H1 (cell line): Measurements from ENCODE around the gene HLA-A. TPM values are rescaled to one million over a fixed set of nuclear protein-coding genes. Genes with fewer than 3 reads are reported as not detected.

Experiments
- CTCF ChIA-PET: fragments of 300-600 bp; sonication (Branson Sonifier 250); formaldehyde crosslinking; loops from one replicate; lab custom pipeline; 2021; ENCODE audit not compliant: partially characterized antibody; lab: Charles Lee
- POLR2A ChIA-PET: fragments of 300-600 bp; sonication (Branson Sonifier 250); formaldehyde crosslinking; loops from one replicate; lab custom pipeline; 2021; ENCODE audit warnings: inconsistent platforms; ENCODE audit not compliant: partially characterized antibody; lab: Charles Lee
- DNase-seq, 2 experiments: peaks; one replicate each; pipeline versions ENCODE4 v3.0.0 to v3.0.0-alpha.2; 2010 to 2022; ENCODE audit warnings: low spot score in 2 of 2, low read depth in 1 of 2, mixed read lengths in 1 of 2
- FAIRE-seq: peaks from 2 replicates; lab custom pipeline; 2011; peaks lifted over from hg19 to GRCh38; lab: Jason Lieb, UNC
- H2AFZ ChIP-seq: 2 replicates; pipeline ENCODE4 v1.8.1; 2012; ENCODE audit warnings: low read length, inconsistent platforms
- H2AK5ac ChIP-seq: 2 replicates; pipeline ENCODE4 v1.6.1; 2013; ENCODE audit warnings: low read depth, low read length
- H2BK120ac ChIP-seq: replicated peaks from 2 replicates; pipeline ENCODE3; 2013; ENCODE audit warnings: low read depth, low read length, inconsistent platforms
- H2BK12ac ChIP-seq: 2 replicates; pipeline ENCODE4 v1.6.1; 2013; ENCODE audit warnings: low read depth, low read length
- H2BK15ac ChIP-seq: 2 replicates; pipeline ENCODE4 v1.6.1; 2013; ENCODE audit warnings: low read length
- H2BK20ac ChIP-seq: 2 replicates; pipeline ENCODE4 v1.6.1; 2013; ENCODE audit warnings: low read length
- H2BK5ac ChIP-seq: 2 replicates; pipeline ENCODE4 v1.6.1; 2013; ENCODE audit warnings: low read depth, low read length
- H3K14ac ChIP-seq: 2 replicates; pipeline ENCODE4 v1.6.1; 2013; ENCODE audit warnings: inconsistent platforms; ENCODE audit not compliant: insufficient read length
- H3K18ac ChIP-seq: 2 replicates; pipeline ENCODE4 v1.6.1; 2013; ENCODE audit warnings: low read length; ENCODE audit errors: extremely low read depth
- H3K23ac ChIP-seq: 2 replicates; pipeline ENCODE4 v1.6.1; 2013; ENCODE audit warnings: inconsistent platforms; ENCODE audit not compliant: insufficient read length
- H3K23me2 ChIP-seq: 2 replicates; pipeline ENCODE4 v1.6.1; 2013; ENCODE audit warnings: low read depth, low read length
- H3K27ac ChIP-seq: 2 replicates; pipeline ENCODE4 v1.6.1; 2011; ENCODE audit warnings: low read depth, low read length, inconsistent platforms
- H3K27me3 ChIP-seq, 4 experiments: replicated peaks in 1 of 4; 1 replicate in 1 of 4; 2 replicates in 3 of 4; pipeline versions ENCODE4 v1.6.1 to v1.8.1; 2011 to 2013; ENCODE audit warnings: low read length in 3 of 4, mild to moderate bottlenecking in 3 of 4, inconsistent platforms in 2 of 4, mixed read lengths in 2 of 4, moderate library complexity in 1 of 4; ENCODE audit not compliant: control insufficient read depth in 3 of 4, insufficient read depth in 3 of 4; ENCODE audit errors: extremely low read depth in 1 of 4
- H3K36me3 ChIP-seq, 4 experiments: 2 replicates each; pipeline versions ENCODE4 v1.6.1 to v1.8.1; 2011 to 2013; ENCODE audit warnings: mild to moderate bottlenecking in 4 of 4, low read length in 3 of 4, moderate library complexity in 2 of 4, control low read depth in 1 of 4, inconsistent platforms in 1 of 4; ENCODE audit not compliant: insufficient read depth in 4 of 4, control insufficient read depth in 2 of 4
- H3K4ac ChIP-seq: replicated peaks from 2 replicates; pipeline ENCODE3; 2013; ENCODE audit warnings: low read length, low read depth, mixed read lengths, inconsistent platforms; ENCODE audit not compliant: insufficient read length
- H3K4me1 ChIP-seq, 4 experiments: replicated peaks in 1 of 4; 1 replicate in 1 of 4; 2 replicates in 3 of 4; pipeline versions ENCODE4 v1.6.1 to v1.8.1; 2011 to 2013; ENCODE audit warnings: low read length in 3 of 4, inconsistent platforms in 2 of 4, mixed read lengths in 1 of 4; ENCODE audit not compliant: insufficient read depth in 4 of 4, control insufficient read depth in 3 of 4
- H3K4me2 ChIP-seq, 2 experiments: 2 replicates each; pipeline versions ENCODE4 v1.6.1 to v1.8.1; 2011 to 2013; ENCODE audit warnings: low read depth in 2 of 2, low read length in 2 of 2, control low read depth in 1 of 2, inconsistent platforms in 1 of 2, mild to moderate bottlenecking in 1 of 2; ENCODE audit not compliant: insufficient read depth in 1 of 2
- H3K4me3 ChIP-seq, 4 experiments: fragments of 200-600, 300-600 bp in 1 of 4; sonication (generic), shearing (Covaris generic), sonication (Bioruptor Twin) in 1 of 4; 2 replicates each; pipeline versions ENCODE4 v1.5.1 to v1.8.1; 2011 to 2016; ENCODE audit warnings: low read length in 4 of 4, low read depth in 3 of 4, control low read depth in 2 of 4, inconsistent platforms in 2 of 4, mild to moderate bottlenecking in 2 of 4, mixed read lengths in 1 of 4, moderate library complexity in 1 of 4; ENCODE audit not compliant: insufficient read depth in 2 of 4; ENCODE audit errors: extremely low read depth in 1 of 4
- H3K56ac ChIP-seq: replicated peaks from 2 replicates; pipeline ENCODE3; 2013; ENCODE audit warnings: low read depth, mild to moderate bottlenecking, mixed read lengths, low read length, inconsistent platforms; ENCODE audit not compliant: insufficient read length
- H3K79me1 ChIP-seq: 2 replicates; pipeline ENCODE4 v1.6.1; 2013; ENCODE audit warnings: low read depth, low read length, control low read depth
- H3K79me2 ChIP-seq, 2 experiments: 2 replicates each; pipeline versions ENCODE4 v1.6.1 to v1.8.1; 2012 to 2013; ENCODE audit warnings: low read length in 2 of 2, mild to moderate bottlenecking in 2 of 2, inconsistent platforms in 1 of 2; ENCODE audit not compliant: insufficient read depth in 2 of 2, control insufficient read depth in 1 of 2
- H3K9ac ChIP-seq, 4 experiments: replicated peaks in 1 of 4; 1 replicate in 1 of 4; 2 replicates in 3 of 4; pipeline versions ENCODE4 v1.6.1 to v1.8.1; 2011 to 2013; ENCODE audit warnings: low read depth in 3 of 4, low read length in 3 of 4, control low read depth in 2 of 4, mild to moderate bottlenecking in 2 of 4, moderate library complexity in 2 of 4, inconsistent platforms in 1 of 4; ENCODE audit errors: extremely low read depth in 1 of 4
- H3K9me3 ChIP-seq, 2 experiments: 2 replicates each; pipeline versions ENCODE4 v1.6.1 to v1.8.1; 2012 to 2013; ENCODE audit warnings: mild to moderate bottlenecking in 2 of 2, moderate library complexity in 2 of 2, control low read depth in 1 of 2, inconsistent platforms in 1 of 2, low read depth in 1 of 2, low read length in 1 of 2, mixed read lengths in 1 of 2; ENCODE audit not compliant: insufficient read depth in 2 of 2
- H4K20me1 ChIP-seq, 2 experiments: replicated peaks in 1 of 2; 2 replicates each; pipeline versions ENCODE3 to v1.8.1; 2011 to 2013; ENCODE audit warnings: inconsistent platforms in 2 of 2, low read length in 2 of 2, mild to moderate bottlenecking in 1 of 2; ENCODE audit not compliant: insufficient read depth in 2 of 2, control insufficient read depth in 1 of 2
- H4K5ac ChIP-seq: 2 replicates; pipeline ENCODE4 v1.6.1; 2013; ENCODE audit warnings: low read length, low read depth, mixed read lengths, inconsistent platforms; ENCODE audit not compliant: insufficient read length
- H4K8ac ChIP-seq: 2 replicates; pipeline ENCODE4 v1.8.0; 2013; ENCODE audit warnings: mild to moderate bottlenecking, moderate library complexity, low read length, inconsistent platforms; ENCODE audit not compliant: insufficient read depth; ENCODE audit errors: extremely low read depth
- H4K91ac ChIP-seq: replicated peaks from 2 replicates; pipeline ENCODE3; 2013; ENCODE audit warnings: low read length, mixed read lengths, inconsistent platforms; ENCODE audit not compliant: insufficient read length
- BACH1 ChIP-seq: IDR thresholded peaks from 2 replicates; pipeline ENCODE4 v1.6.1; 2012; ENCODE audit warnings: low read length, improper control_type of control experiment
- BCL11A ChIP-seq, 2 experiments: IDR thresholded peaks; one replicate each; pipeline ENCODE4 v1.6.1; 2011; ENCODE audit warnings: low read depth in 2 of 2, low read length in 2 of 2, mild to moderate bottlenecking in 2 of 2
- CBX5 ChIP-seq: fragments of 300-800, 300-1000 bp; sonication (generic); IDR thresholded peaks from 2 replicates; pipeline ENCODE4 v1.7.1; 2016; ENCODE audit warnings: antibody characterized with exemption, low read length, low read depth
- CHD1 ChIP-seq: IDR thresholded peaks from 2 replicates; pipeline ENCODE4 v1.6.1; 2012; ENCODE audit warnings: low read depth, low read length, improper control_type of control experiment
- EP300 ChIP-seq, 2 experiments: IDR thresholded peaks; 1 replicate in 1 of 2; 2 replicates in 1 of 2; pipeline ENCODE4 v1.6.1; 2011 to 2012; ENCODE audit warnings: low read depth in 2 of 2, low read length in 2 of 2, mild to moderate bottlenecking in 2 of 2, borderline replicate concordance in 1 of 2, inconsistent platforms in 1 of 2, moderate library complexity in 1 of 2
- FOSL1 ChIP-seq: IDR thresholded peaks from 2 replicates; pipeline ENCODE4 v1.6.1; 2011; ENCODE audit warnings: mild to moderate bottlenecking, low read depth, low read length, moderate library complexity; ENCODE audit not compliant: insufficient read depth
- JUN ChIP-seq: IDR thresholded peaks from 2 replicates; pipeline ENCODE4 v1.6.1; 2011; ENCODE audit warnings: low read depth, mild to moderate bottlenecking, improper control_type of control experiment, low read length
- JUND ChIP-seq: IDR thresholded peaks from 2 replicates; pipeline ENCODE4 v1.6.1; 2011; ENCODE audit warnings: mild to moderate bottlenecking, improper control_type of control experiment, low read length
- PHF8 ChIP-seq: fragments of 200-600 bp; sonication (generic); conservative IDR thresholded peaks from 2 replicates; pipeline ENCODE4 v1.7.1; 2012; ENCODE audit warnings: low read depth, mild to moderate bottlenecking, inconsistent platforms, low read length, moderate library complexity
- POLR2AphosphoS5 ChIP-seq: IDR thresholded peaks from 2 replicates; pipeline ENCODE4 v1.6.1; 2011; ENCODE audit warnings: low read depth, low read length
- SIN3A ChIP-seq, 2 experiments: IDR thresholded peaks in 1 of 2; conservative IDR thresholded peaks in 1 of 2; 2 replicates each; pipeline ENCODE4 v1.6.1; 2011 to 2012; ENCODE audit warnings: low read length in 2 of 2, improper control_type of control experiment in 1 of 2, low read depth in 1 of 2, mild to moderate bottlenecking in 1 of 2
- TAF1 ChIP-seq: IDR thresholded peaks from 2 replicates; pipeline ENCODE4 v1.6.1; 2011; ENCODE audit warnings: mild to moderate bottlenecking, low read depth, low read length
- WGBS, 2 experiments: shearing (Covaris generic) in 1 of 2; methylation state at CpG; one replicate each; pipeline versions ENCODE4 v1.1.6 to v1.1.7; 2013 to 2015; ENCODE audit warnings: low lambda C conversion rate in 2 of 2, mixed read lengths in 2 of 2, inconsistent platforms in 1 of 2, low coverage in 1 of 2, missing lambda C conversion rate in 1 of 2; ENCODE audit not compliant: insufficient replicate concordance in 2 of 2, insufficient coverage in 1 of 2, insufficient read length in 1 of 2; ENCODE audit errors: extremely low coverage in 1 of 2, missing lambda C conversion rate in 1 of 2; 5-methylcytosine and 5-hydroxymethylcytosine counted together
- polyA plus RNA-seq, 7 experiments: library from polyadenylated mRNA; depleted of rRNA in 3 of 7; stranded (reverse) in 5 of 7; unstranded in 2 of 7; fragments of >200 nt in 5 of 7; fragments of 200-250 nt in 2 of 7; gene quantifications; 1 replicate in 5 of 7; 2 replicates in 1 of 7; 4 replicates in 1 of 7; pipeline versions ENCODE4 v1.2.1 to v1.2.3, GENCODE V29; 2011 to 2013; ENCODE audit warnings: missing spikeins in 2 of 7, mixed read lengths in 2 of 7
- total RNA-seq: library from RNA; stranded (reverse); fragmentation: NEBNext Ultra II Directional; extraction: Animal tissue kit (Norgen Biotek cat#: 25700); gene quantifications from 2 replicates; pipeline ENCODE4 v1.2.1, GENCODE V29; 2021
- TF ChIP-seq, protein P1 (sequence below): IDR thresholded peaks from 2 replicates; pipeline ENCODE4 v1.6.1; 2012; ENCODE audit warnings: inconsistent platforms

Gene HLA-A
- total and polyA plus RNA-seq, 2 of the 8 experiments (the other 6 are each of a cell fraction or from before 2014, with no cell fraction given) = 221 to 474 TPM

DNA sequence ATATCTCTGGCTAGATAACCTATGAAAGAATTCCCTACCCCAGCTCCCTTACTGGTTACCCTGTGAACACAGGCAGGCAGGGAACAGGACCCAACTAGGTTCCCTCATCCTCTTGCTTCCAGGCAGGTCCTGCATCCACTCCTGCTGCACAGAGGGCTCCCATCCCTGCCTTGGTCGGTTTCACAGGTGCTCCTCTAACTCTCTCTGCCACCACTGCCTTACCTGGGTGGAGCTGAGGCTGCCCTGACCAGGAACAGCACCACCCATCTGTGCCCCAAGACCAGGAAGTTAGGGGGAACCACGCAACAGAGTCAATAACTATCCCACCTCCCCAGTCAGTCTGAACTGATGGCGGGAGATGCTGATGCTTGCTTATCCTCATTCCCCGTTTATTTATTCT, 37.0 kb upstream of the HLA-A start:
- Histone ChIP-seq H3K79me1 (no peaks in the 10 kb centered on the region), H2BK20ac (no peak overlapping the region), H3K27ac (no peak overlapping the region), H3K4me1 (no peaks in the 10 kb centered on the region), H4K20me1 (no peaks in the 10 kb centered on the region), H2BK12ac (no peak overlapping the region), H3K36me3 (no peaks in the 10 kb centered on the region), H3K4me3 (no peak overlapping the region), H2BK15ac (no peak overlapping the region), H4K8ac (no peak overlapping the region), H3K9ac (no peak overlapping the region), H2BK120ac (no peak overlapping the region), H3K56ac (no peak overlapping the region), H2AK5ac (no peak overlapping the region), H3K23me2 (no peaks in the 10 kb centered on the region), H2BK5ac (no peak overlapping the region), H3K14ac (no peak overlapping the region), H3K79me2 (no peaks in the 10 kb centered on the region), H3K18ac (no peak overlapping the region), H4K5ac (no peak overlapping the region), H2AFZ (no peak overlapping the region), H4K91ac (no peak overlapping the region), H3K27me3 (no peaks in the 10 kb centered on the region; a peak in 1 of 7 replicates), H3K23ac (no peak overlapping the region), H3K4me2 (no peak overlapping the region), H3K4ac (no peak overlapping the region), H3K9me3 (no peaks in the 10 kb centered on the region)
- no peak for TF ChIP-seq FOSL1
- no peak for TF ChIP-seq CBX5
- TF ChIP-seq EP300 (IDR thresholded peaks at IDR 0.05; ENCODE audit: borderline replicate concordance in 1 of 2, low read depth in 2 of 2, low read length in 2 of 2) = no peak
- no peak for TF ChIP-seq TAF1
- no peak for TF ChIP-seq POLR2AphosphoS5
- TF ChIP-seq, protein P1, sequence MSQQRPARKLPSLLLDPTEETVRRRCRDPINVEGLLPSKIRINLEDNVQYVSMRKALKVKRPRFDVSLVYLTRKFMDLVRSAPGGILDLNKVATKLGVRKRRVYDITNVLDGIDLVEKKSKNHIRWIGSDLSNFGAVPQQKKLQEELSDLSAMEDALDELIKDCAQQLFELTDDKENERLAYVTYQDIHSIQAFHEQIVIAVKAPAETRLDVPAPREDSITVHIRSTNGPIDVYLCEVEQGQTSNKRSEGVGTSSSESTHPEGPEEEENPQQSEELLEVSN = no peak
- TF ChIP-seq CHD1 = no peak
- no peak for TF ChIP-seq BACH1
- no peak for TF ChIP-seq JUN
- no peak for TF ChIP-seq SIN3A (conservative IDR thresholded peaks at IDR 0.05 in 1 of 2, IDR thresholded peaks at IDR 0.05 in 1 of 2; ENCODE audit: low read depth in 1 of 2, low read length in 2 of 2)
- no peak for TF ChIP-seq PHF8
- no peak for TF ChIP-seq BCL11A (IDR thresholded peaks at IDR 0.05; ENCODE audit: low read depth in 2 of 2, low read length in 2 of 2)
- TF ChIP-seq JUND = no peak
- CTCF ChIA-PET = no interaction called here
- no peak for DNase-seq
- no peak for FAIRE-seq
- POLR2A ChIA-PET = no interaction called here
- WGBS, 2 experiments = 79% methylated on average over 4 of the region's 4 CpGs; no CpG with 5 or more reads in 1 of the 2 experiments
